B cell (primary cell): ENCODE results near the gene FEZ2.

Experiments
- EZH2 ChIP-seq: IDR thresholded peaks from 2 replicates; pipeline ENCODE4 v1.6.1; 2012; ENCODE audit warnings: borderline replicate concordance, low read depth, mild to moderate bottlenecking, moderate library complexity, low read length; ENCODE audit not compliant: insufficient read depth, poor library complexity, severe bottlenecking
- TF ChIP-seq, protein P1 (sequence below): fragments of 200-600 bp; IDR thresholded peaks from one replicate; pipeline ENCODE4 v1.8.0; 2022; ENCODE audit warnings: antibody characterized with exemption, mild to moderate bottlenecking

DNA sequence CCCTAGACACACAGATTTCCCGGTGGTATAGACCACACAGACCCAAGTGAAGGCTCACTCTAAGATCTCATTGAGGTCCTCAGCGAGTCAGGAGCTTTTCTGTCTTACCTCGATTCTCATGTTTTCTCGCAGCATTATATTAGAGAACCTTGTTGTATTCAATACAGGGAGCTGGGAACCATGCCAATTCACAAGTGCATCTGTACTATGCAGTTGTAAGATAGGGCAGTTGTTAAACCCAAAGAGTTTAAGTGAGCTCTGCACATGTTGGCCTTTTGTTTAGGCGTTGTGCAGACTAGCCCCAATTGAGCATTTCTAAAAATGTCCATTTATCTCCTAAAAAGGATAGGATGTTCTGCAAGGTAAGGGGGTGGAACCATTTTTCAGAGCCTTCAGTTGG is 59.6 kb downstream of the FEZ2 start:
- TF ChIP-seq, protein P1, sequence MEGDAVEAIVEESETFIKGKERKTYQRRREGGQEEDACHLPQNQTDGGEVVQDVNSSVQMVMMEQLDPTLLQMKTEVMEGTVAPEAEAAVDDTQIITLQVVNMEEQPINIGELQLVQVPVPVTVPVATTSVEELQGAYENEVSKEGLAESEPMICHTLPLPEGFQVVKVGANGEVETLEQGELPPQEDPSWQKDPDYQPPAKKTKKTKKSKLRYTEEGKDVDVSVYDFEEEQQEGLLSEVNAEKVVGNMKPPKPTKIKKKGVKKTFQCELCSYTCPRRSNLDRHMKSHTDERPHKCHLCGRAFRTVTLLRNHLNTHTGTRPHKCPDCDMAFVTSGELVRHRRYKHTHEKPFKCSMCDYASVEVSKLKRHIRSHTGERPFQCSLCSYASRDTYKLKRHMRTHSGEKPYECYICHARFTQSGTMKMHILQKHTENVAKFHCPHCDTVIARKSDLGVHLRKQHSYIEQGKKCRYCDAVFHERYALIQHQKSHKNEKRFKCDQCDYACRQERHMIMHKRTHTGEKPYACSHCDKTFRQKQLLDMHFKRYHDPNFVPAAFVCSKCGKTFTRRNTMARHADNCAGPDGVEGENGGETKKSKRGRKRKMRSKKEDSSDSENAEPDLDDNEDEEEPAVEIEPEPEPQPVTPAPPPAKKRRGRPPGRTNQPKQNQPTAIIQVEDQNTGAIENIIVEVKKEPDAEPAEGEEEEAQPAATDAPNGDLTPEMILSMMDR = no peak
- no peak for TF ChIP-seq EZH2
